Sciatic nerve (tissue), 2 donors: ENCODE data around the gene DRAM1. TPM values are rescaled to one million over a fixed set of nuclear protein-coding genes. Genes with fewer than 3 reads are reported as not detected.
"Not testable (repeated sequence)": the region's sequence is repeated elsewhere in the genome, so short reads cannot be mapped to it uniquely, and the experiment has no call there.

ENCODE experiments used
- ATAC-seq: fragments of 200-7000 bp; cut with Tn5 transposase; one replicate; pipeline ENCODE4 v1.9.1; 2020; ENCODE audit warnings: mild to moderate bottlenecking, moderate library complexity
- DNase-seq: peaks from one replicate; pipeline ENCODE4 v3.0.0-alpha.2; 2020; ENCODE audit warnings: low spot score
- intact Hi-C: fragments of 100-400 bp; cut with DNase I; formaldehyde crosslinking; loops from one replicate; pipeline ENCODE4 v1.14.2; 2022
- total RNA-seq: library from RNA; stranded (reverse); fragmentation: NEBNext Ultra II Directional; extraction: Animal tissue kit (Norgen Biotek cat#: 25700); gene quantifications from one replicate; pipeline ENCODE4 v1.2.1, GENCODE V29; 2021
- donor health status: DM: no; HTN: no; CAD: no.
- donor health status: DM: no; HTN: no; CAD: no.

Gene DRAM1
- total RNA-seq, 1 donor from 2014 or later, result 21.6 TPM

GRCh38 chr12:101856614-101857013 is 20.8 kb upstream of the DRAM1 start:
- DNase-seq, intact Hi-C loops, ATAC-seq: not testable (repeated sequence)

GRCh38 chr12:101857043-101857558 is 20.3 kb upstream of the DRAM1 start:
- DNase-seq (no peak), ATAC-seq (peak; percentile 92)
- intact Hi-C loops, result no loop called here

- intact Hi-C loops, result no loop called here
- ATAC-seq (no peak), DNase-seq (no peak)
These were observed 19.0 kb upstream of the DRAM1 start for GRCh38 chr12:101858361-101858760.

GRCh38 chr12:101859664-101860607 is 17.4 kb upstream of the DRAM1 start:
- no peak for DNase-seq
- intact Hi-C loops, result no loop called here
- ATAC-seq, result no peak

- intact Hi-C loops, ATAC-seq, DNase-seq: not testable (repeated sequence)
These were observed 15.7 kb upstream of the DRAM1 start for GRCh38 chr12:101861688-101862087.

- ATAC-seq (no peak), DNase-seq (no peak)
- intact Hi-C loops, result no loop called here
These were observed 15.1 kb upstream of the DRAM1 start for GRCh38 chr12:101862245-101862644.

- no peak for ATAC-seq
- no peak for DNase-seq
- intact Hi-C loops, result no loop called here
These were observed 13.4 kb upstream of the DRAM1 start for GRCh38 chr12:101863981-101864380.

- no peak for ATAC-seq
- intact Hi-C loops, result no loop called here
These were observed 10.6 kb upstream of the DRAM1 start for GRCh38 chr12:101866615-101867373.

GRCh38 chr12:101867619-101868018 is 9.8 kb upstream of the DRAM1 start:
- ATAC-seq, intact Hi-C loops, DNase-seq: not testable (repeated sequence)

More at GRCh38 chr12:101866615-101867373, 10.6 kb upstream of the DRAM1 start:
- DNase-seq, result no peak

- ATAC-seq, result no peak
- no peak for DNase-seq
- intact Hi-C loops, result no loop called here
These were observed 6.5 kb upstream of the DRAM1 start for GRCh38 chr12:101870925-101871324.

- no peak for ATAC-seq
- intact Hi-C loops, result no loop called here
- DNase-seq, result no peak
These were observed 2.2 kb upstream of the DRAM1 start for GRCh38 chr12:101875162-101875561.

GRCh38 chr12:101876322-101876860 is 989 bp upstream of the DRAM1 start:
- DNase-seq, result no peak
- intact Hi-C loops, result no loop called here
- ATAC-seq, result no peak

- intact Hi-C loops, result no loop called here
- ATAC-seq (no peak), DNase-seq (no peak)
These were observed 444 bp downstream of the DRAM1 start for GRCh38 chr12:101877806-101878242.

- DNase-seq (no peak), ATAC-seq (no peak)
- intact Hi-C loops, result no loop called here
These were observed 952 bp downstream of the DRAM1 start for GRCh38 chr12:101878243-101878821.

- intact Hi-C loops, result no loop called here
- DNase-seq, result no peak
- no peak for ATAC-seq
These were observed 3.4 kb downstream of the DRAM1 start for GRCh38 chr12:101880769-101881168.

- DNase-seq (no peak), ATAC-seq (no peak)
- intact Hi-C loops, result no loop called here
These were observed 3.8 kb downstream of the DRAM1 start for GRCh38 chr12:101881228-101881627.

- ATAC-seq, result no peak
- no peak for DNase-seq
- intact Hi-C loops, result no loop called here
These were observed 6.8 kb downstream of the DRAM1 start for GRCh38 chr12:101884174-101884573.

GRCh38 chr12:101884781-101885340 is 7.5 kb downstream of the DRAM1 start:
- DNase-seq, intact Hi-C loops, ATAC-seq: not testable (repeated sequence)
